Superior temporal gyrus (tissue), 1 donor: ENCODE data around the gene BEST3.
"Not testable (repeated sequence)": the region's sequence is repeated elsewhere in the genome, so short reads cannot be mapped to it uniquely, and the experiment has no call there.

Experiments used
- DNase-seq: peaks from one replicate; pipeline ENCODE4 v3.0.0-alpha.2; 2016; ENCODE audit errors: extremely low spot score

BEST3 gene

GRCh38 chr12:69649529-69649928 lies 49.6 kb downstream of the BEST3 start:
- DNase-seq: no peak

GRCh38 chr12:69648476-69648875 lies 50.6 kb downstream of the BEST3 start:
- no peak for DNase-seq

- DNase-seq: no peak
Measured at GRCh38 chr12:69647178-69647577, 51.9 kb downstream of the BEST3 start.

GRCh38 chr12:69645031-69645430 lies 54.1 kb downstream of the BEST3 start:
- DNase-seq: no peak

GRCh38 chr12:69644511-69644910 lies 54.6 kb downstream of the BEST3 start:
- DNase-seq: no peak

GRCh38 chr12:69642531-69642930 lies 56.6 kb downstream of the BEST3 start:
- DNase-seq: no peak

GRCh38 chr12:69641546-69641945 lies 57.6 kb downstream of the BEST3 start:
- no peak for DNase-seq

GRCh38 chr12:69639400-69640016 lies 59.6 kb downstream of the BEST3 start:
- peak; percentile 76 for DNase-seq

GRCh38 chr12:69633061-69633460 lies 66.0 kb downstream of the BEST3 start:
- DNase-seq: no peak

GRCh38 chr12:69630191-69630590 lies 68.9 kb downstream of the BEST3 start:
- no peak for DNase-seq

GRCh38 chr12:69627501-69627900 lies 71.6 kb downstream of the BEST3 start:
- DNase-seq: no peak

GRCh38 chr12:69623970-69624369 lies 75.1 kb downstream of the BEST3 start:
- no peak for DNase-seq

GRCh38 chr12:69621551-69621950 lies 77.6 kb downstream of the BEST3 start:
- no peak for DNase-seq

GRCh38 chr12:69620921-69621320 lies 78.2 kb downstream of the BEST3 start:
- no peak for DNase-seq

GRCh38 chr12:69620077-69620476 lies 79.0 kb downstream of the BEST3 start:
- DNase-seq: no peak

GRCh38 chr12:69619050-69619449 lies 80.1 kb downstream of the BEST3 start:
- no peak for DNase-seq

- DNase-seq: no peak
Measured at GRCh38 chr12:69616025-69616424, 83.1 kb downstream of the BEST3 start.

GRCh38 chr12:69613351-69613750 lies 85.8 kb downstream of the BEST3 start:
- DNase-seq: no peak

- DNase-seq: no peak
Measured at GRCh38 chr12:69610729-69611128, 88.4 kb downstream of the BEST3 start, which contains the start of gene LRRC10. LRRC10 (minus strand) TSS chr12:69610907; CDS start chr12:69610838, 69 bp downstream.

GRCh38 chr12:69610126-69610525 lies 89.0 kb downstream of the BEST3 start:
- DNase-seq: no peak

- no peak for DNase-seq
Measured at GRCh38 chr12:69608114-69608513, 91.0 kb downstream of the BEST3 start.

- DNase-seq: not testable (repeated sequence)
Measured at GRCh38 chr12:69604275-69604674, 94.8 kb downstream of the BEST3 start.
